ENCODE data around the gene SLC27A5.
"Not testable (repeated sequence)": the region's sequence is repeated elsewhere in the genome, so short reads cannot be mapped to it uniquely, and the experiment has no call there.

SLC27A5 gene

DNA sequence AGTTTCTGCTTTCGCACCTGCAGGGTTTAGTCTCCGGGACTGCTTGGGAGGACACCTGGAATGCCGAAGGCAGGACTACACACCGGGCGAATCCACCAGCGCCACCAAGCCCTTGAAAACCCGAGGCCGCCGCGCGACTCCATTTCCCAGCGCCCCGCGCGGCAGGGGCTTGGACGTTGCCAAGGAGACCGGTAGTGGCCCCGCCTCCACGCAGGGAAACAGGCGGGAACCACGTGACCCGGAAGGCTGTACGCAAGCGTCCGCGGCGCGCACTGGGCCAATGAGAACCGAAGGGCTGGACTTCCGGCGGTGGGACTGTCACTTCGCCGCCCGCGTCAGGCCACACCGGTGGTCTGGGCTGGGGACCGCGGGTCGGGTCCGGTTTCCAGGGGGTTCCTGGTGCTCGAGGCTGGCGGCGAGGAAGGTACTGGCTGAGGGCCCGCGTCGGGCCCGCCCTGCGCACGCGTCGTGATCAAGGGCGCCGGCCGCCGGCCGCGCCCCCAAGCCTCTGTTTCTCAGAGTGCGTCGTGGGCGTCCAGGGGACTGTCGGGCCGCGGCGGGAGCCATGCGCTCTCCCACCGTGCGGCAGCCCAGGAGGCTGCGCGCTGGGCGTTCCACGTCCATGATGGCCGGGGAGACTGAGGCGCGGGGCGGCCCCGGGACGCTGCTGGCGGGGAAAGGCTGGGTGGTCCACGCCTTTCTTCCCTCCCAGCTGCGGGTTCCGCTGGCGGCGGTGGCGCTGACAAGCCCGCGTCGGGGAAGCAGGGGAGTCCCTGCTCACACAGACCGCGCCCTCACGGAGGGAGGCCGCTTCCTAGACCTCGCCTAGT is 44.8 kb downstream of the SLC27A5 start, which contains the start of gene ZNF324:
ZNF324 (plus strand) TSS at position 321 of the 830 bp plus-strand sequence. CDS start 2,106 bp downstream, outside the sequence.
- peak; percentile 98 to 99 for DNase-seq

DNA sequence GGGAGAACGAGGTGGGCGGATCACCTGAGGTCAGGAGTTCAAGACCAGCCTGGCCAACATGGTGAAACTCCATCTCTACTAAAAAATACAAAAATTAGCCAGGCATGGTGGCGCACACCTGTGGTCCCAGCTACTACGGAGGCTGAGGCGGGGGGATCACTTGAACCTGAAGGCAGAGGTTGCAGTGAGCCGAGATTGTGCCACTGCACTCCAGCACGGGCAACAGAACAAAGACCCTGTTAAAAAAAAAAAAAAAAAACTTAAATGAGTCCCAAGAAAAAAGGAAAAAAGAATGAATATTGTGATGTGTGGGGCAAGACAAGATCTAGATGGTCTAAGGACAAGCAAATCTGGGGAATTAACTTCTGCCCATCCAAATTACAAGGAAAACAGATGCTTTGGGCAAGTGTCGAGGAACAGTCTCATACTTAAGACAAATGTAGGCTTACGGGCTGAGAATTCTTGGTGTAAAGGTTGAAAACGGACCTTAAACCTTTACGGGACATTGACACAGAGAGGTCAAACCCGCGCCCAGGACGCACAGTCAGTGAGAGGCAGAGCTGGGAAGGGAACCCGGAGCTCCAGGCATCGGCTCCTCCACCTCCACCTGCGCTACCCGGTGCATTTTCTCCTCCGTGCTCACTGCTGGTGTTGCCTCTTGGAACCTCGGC is 45.6 kb downstream of the SLC27A5 start:
- DNase-seq: no peak

DNA sequence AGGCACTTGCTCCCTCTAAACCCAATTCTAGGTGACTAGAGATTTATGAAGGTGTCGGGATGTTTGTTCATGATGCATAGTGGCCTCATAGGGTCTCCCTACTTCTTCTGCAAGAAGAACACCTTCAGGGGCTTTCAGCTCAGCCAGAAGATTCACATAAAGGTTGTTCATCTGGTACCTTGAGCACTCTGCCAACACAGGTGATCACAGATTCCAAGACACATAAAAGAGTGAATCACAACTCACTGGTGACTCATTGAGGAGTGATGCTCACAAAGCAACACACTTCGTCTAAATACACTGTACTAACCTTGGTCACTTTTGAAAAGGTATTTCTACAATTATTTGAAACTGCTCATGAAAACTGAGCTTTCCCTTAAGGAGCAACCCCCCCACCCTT is 51.8 kb downstream of the SLC27A5 start:
- no peak for DNase-seq

DNA sequence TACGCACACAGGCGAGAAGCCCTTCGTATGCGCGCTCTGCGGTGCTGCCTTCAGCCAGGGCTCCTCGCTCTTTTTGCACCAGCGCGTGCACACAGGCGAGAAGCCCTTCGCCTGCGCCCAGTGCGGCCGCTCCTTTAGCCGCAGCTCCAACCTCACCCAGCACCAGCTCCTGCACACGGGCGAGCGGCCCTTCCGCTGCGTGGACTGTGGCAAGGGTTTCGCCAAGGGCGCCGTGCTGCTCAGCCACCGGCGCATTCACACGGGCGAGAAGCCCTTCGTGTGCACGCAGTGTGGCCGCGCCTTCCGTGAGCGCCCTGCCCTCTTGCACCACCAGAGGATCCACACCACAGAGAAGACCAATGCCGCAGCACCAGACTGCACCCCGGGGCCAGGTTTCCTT is 55.7 kb downstream of the SLC27A5 start:
- no peak for DNase-seq

DNA sequence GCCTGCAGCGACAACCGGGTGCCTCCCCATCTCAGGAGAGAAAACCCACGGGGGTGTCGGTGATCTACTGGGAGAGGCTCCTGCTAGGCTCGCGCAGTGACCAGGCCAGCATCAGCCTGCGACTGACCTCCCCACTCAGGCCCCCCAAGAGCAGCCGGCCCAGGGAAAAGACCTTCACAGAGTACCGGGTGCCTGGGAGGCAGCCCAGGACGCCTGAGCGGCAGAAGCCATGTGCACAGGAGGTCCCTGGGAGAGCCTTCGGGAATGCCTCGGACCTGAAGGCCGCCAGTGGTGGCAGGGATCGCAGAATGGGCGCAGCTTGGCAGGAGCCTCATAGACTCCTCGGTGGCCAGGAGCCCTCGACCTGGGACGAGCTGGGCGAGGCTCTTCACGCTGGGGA is 56.5 kb downstream of the SLC27A5 start:
- DNase-seq: no peak

DNA sequence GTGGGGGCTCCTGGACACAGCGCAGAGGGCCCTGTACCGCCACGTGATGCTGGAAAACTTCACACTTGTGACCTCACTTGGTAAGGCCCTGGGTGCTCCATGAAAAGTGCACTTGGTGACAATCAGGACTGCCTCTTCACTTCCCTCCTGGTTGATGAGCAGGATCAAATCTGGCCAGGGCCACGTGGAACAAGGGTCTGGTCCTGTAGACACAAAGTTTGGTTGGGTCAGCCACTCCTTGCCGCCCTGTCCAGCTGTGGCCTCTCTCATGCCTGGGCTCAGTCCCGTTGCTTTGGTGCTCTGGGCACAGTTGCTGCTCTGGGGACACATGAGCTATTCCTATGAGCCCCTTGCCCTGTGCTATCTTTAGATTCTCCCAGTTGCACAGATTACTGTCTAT is 58.0 kb downstream of the SLC27A5 start:
- no peak for DNase-seq

DNA sequence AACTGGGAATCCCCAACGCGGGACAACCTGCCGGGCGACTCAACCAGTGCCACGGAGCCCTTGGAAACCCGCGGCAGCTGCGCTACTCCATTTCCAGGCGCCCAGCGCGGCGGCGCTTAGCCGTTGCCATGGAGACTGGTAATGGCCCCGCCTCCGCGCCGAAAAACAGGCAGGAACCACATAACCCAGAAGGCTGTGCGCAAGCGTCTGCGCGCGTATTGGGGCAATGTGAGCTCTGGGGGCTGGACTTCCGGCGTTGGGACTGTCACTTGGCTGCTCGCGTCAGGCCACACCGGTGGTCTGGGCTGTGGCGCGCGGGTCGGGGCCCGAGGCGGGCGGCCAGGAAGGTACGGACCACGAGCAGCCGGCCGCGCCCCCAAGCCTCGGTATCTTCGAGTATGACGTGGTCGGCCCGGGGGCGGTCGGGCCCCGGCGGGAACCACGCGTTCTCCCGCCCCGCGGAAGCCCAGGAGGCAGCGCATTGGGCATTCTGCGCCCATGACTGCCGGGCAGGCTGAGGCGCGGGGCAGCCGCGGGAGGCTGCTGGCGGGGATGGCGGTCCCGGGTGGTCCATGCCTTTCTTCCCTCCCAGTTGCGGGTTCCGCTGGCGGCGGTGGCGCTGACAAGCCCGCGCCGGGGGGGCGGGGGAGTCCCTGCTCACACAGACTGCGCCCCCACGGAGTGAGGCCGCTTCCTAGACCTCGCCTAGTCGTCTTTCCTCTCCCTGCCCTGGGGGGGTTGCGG is 60.3 kb downstream of the SLC27A5 start, which contains the start of gene ZNF324B:
ZNF324B (plus strand) TSS at position 265 of the 744 bp plus-strand sequence. CDS start 2,080 bp downstream, outside the sequence.
- DNase-seq: peak; percentile 97

DNA sequence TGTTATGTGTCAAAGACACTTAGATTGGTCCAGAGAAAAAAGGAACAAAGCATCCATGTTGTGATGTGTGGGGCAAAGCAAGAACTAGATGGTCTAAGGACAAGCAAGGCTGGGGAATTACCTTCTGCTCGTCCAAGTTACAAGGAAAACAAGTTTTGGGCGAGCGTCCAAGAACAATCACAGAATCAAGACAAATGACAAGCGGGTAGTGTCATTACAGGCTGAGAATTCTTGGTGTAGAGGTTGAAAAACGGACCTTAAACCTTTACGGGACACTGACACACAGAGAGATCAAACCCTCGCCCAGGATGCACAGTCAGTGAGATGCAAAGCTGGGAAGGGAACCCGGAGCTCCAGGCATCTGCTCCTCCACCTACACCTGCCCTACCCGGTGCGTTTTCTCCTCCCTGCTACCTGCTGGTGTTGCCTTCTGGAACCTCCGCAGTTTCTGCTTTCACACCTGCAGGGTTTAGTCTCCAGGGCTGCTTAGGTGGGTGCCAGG is 60.9 kb downstream of the SLC27A5 start:
- DNase-seq: peak in 1 of 2 experiments; percentile 22

DNA sequence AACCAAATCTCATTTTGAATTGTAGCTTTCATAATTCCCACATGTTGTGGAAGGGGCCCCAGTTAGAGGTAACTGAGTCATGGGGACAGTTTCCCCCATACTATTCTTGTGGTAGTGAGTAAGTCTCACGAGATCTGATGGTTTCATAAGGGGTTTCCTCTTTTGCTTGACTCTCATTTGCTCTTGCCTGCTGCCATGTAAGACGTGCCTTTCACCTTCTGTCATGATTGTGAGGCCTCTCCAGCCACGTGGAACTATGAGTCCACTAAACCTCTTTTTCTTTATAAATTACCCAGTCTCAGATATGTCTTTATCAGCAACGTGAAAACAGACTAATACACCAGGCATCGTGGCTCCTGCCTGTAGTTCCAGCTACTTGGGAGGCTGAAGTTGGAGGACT is 61.8 kb downstream of the SLC27A5 start:
- DNase-seq: peak in 1 of 2 experiments; percentile 26

DNA sequence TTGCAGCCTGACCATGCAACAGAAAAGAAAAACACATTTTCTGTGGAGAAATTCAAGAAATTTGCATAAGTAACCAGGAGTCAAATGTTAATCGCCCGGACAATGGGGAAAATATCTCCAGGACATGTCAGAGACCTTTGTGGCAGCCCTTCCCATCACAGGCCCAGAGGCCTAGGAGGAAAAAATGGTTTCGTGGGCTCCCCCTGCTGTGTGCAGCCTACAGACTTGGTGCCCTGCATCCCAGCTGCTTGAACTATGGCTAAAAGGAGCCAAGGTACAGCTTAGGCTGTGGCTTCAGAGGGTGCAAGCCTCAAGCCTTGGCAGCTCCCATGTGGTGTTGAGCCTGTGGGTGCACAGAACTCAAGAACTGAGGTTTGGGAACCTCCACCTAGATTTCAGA is 62.9 kb downstream of the SLC27A5 start:
- DNase-seq: not testable (repeated sequence)

Data from activated T-cell treated with anti-CD3 and anti-CD28 coated beads, Interleukin-2, amount 50 U/mL, for 48 hours (primary cell).